Spleen (tissue), 11 donors: ENCODE measurements around the gene NSD2. TPM values are rescaled to one million over a fixed set of nuclear protein-coding genes. Genes with fewer than 3 reads are reported as not detected.

Experiments used
- DNase-seq: peaks from one replicate; pipeline ENCODE4 v3.0.0-alpha.2; 2020
- H3K27ac ChIP-seq, 8 donors: fragments of 200-600 bp; sonication (generic) in 7 of 8; 1 replicate in 4 of 8; 2 replicates in 4 of 8; pipeline versions ENCODE4 v1.5.0 to v1.8.0; 2016 to 2021; ENCODE audit warnings: inconsistent platforms in 4 of 8, mild to moderate bottlenecking in 4 of 8, moderate library complexity in 1 of 8
- H3K27me3 ChIP-seq, 7 donors: fragments of 200-600 bp; sonication (generic) in 6 of 7; replicated peaks in 1 of 7; 1 replicate in 4 of 7; 2 replicates in 3 of 7; pipeline versions ENCODE4 v1.5.0 to v1.8.0; 2016 to 2021; ENCODE audit warnings: inconsistent platforms in 3 of 7, mild to moderate bottlenecking in 1 of 7
- H3K36me3 ChIP-seq, 6 donors: fragments of 200-600 bp; sonication (generic) in 5 of 6; 1 replicate in 4 of 6; 2 replicates in 2 of 6; pipeline versions ENCODE4 v1.5.0 to v1.8.0; 2016 to 2021; ENCODE audit warnings: inconsistent platforms in 2 of 6
- H3K4me1 ChIP-seq, 6 donors: fragments of 200-600 bp; sonication (generic) in 5 of 6; 1 replicate in 3 of 6; 2 replicates in 3 of 6; pipeline versions ENCODE4 v1.5.0 to v1.8.0; 2016 to 2021; ENCODE audit warnings: inconsistent platforms in 3 of 6
- H3K4me3 ChIP-seq, 8 donors: fragments of 200-600 bp; sonication (generic) in 7 of 8; 1 replicate in 4 of 8; 2 replicates in 4 of 8; pipeline versions ENCODE4 v1.5.0 to v1.8.0; 2016 to 2021; ENCODE audit warnings: inconsistent platforms in 4 of 8, mild to moderate bottlenecking in 4 of 8, moderate library complexity in 2 of 8
- H3K9me3 ChIP-seq, 8 donors: fragments of 200-600 bp; sonication (generic) in 7 of 8; 1 replicate in 4 of 8; 2 replicates in 4 of 8; pipeline versions ENCODE4 v1.5.0 to v1.8.0; 2016 to 2021; ENCODE audit warnings: inconsistent platforms in 4 of 8
- POLR2A ChIP-seq, 3 donors: fragments of 450-650 bp; IDR thresholded peaks; one replicate each; pipeline ENCODE4 v1.5.1; 2017; ENCODE audit warnings: antibody characterized with exemption in 3 of 3, mild to moderate bottlenecking in 1 of 3
- POLR2AphosphoS5 ChIP-seq, 3 donors: sonication (generic); formaldehyde crosslinking; IDR thresholded peaks; one replicate each; pipeline ENCODE4 v1.5.1; 2017; ENCODE audit warnings: antibody characterized with exemption in 3 of 3
- WGBS, 5 donors: extraction: QIAGEN DNeasy Blood & Tissue Kit in 3 of 5; methylation state at CpG; one replicate each; pipeline versions ENCODE4 v1.1.5 to v1.1.7; 2013 to 2018; 5-methylcytosine and 5-hydroxymethylcytosine counted together
- intact Hi-C: fragments of 100-400 bp; cut with DNase I; formaldehyde crosslinking; loops from one replicate; pipeline ENCODE4 v1.15.0; 2023; ENCODE audit warnings: low total_unique reads
- polyA plus RNA-seq, 3 donors: library from polyadenylated mRNA; stranded (reverse); fragments of 200-250 nt; gene quantifications; one replicate each; pipeline ENCODE4 v1.2.1, GENCODE V29; 2013
- total RNA-seq, 7 donors: library from RNA; depleted of rRNA in 3 of 7; stranded (reverse); fragments of >200 nt in 3 of 7; fragmentation: NEBNext Ultra II Directional in 4 of 7; extraction: Animal tissue kit (Norgen Biotek cat#: 25700) in 4 of 7; gene quantifications; one replicate each; pipeline versions ENCODE4 v1.1.0 to v1.2.1, GENCODE V29; 2016 to 2021
- TF ChIP-seq, protein P1 (sequence below), 11 experiments: fragments of 200-600 bp in 7 of 11; fragments of 450-650 bp in 4 of 11; sonication (generic) in 4 of 11; IDR thresholded peaks in 8 of 11; conservative IDR thresholded peaks in 3 of 11; 1 replicate in 7 of 11; 2 replicates in 4 of 11; pipeline versions ENCODE4 v1.4.0 to v1.8.0; 2016 to 2021; ENCODE audit warnings: antibody characterized with exemption in 11 of 11, inconsistent platforms in 4 of 11, mild to moderate bottlenecking in 1 of 11
- donor health status: healthy with polysubstance abuse.
- donor health status: DM: no; HTN: no; CAD: no; lungs with moderate emphysema.
- donor health status: DM: no; HTN: no; CAD: no.
- donor health status: Bipolar disorder and iron deficiency.
- donor health status: healthy.
- donor health status: DM: no; HTN: no; CAD: no.
- donor health status: DM: yes; HTN: yes; CAD: no.

NSD2 gene
- total and polyA plus RNA-seq, 10 donors: 7.1 to 58.9 (median 47.8) TPM

DNA sequence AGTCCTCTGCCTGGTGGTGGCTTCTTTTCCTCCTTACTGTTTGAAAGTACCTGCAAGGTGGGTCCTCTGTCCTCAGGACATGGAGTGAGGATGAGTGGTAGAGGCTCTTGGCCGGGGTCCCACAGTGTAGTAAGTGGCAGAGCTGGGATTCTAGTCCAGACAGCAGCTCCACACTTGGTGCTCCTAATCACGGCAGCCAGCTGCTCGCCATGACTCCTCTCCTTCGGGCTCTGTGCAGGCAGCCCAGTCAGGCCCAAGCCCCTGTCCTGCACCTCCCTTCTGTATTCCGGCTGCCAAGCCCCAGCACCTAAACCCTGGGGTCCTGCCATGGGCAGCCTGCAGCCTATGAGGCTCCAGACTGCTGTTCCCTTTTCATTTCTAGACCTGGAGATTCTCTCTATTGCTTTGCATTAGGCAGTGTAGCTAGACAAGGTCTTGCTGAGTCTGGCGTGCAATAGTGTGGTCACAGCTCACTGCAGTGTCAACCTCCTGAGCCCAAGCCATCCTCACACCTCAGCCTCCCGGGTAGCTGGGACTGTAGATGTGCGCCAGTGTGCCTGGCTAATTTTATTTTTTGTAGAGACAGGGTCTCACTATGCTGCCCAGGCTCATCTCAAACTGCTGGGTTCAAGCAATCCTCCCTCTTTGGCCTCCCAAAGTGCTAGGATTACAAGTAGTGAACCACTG, 24.9 kb downstream of the NSD2 start:
- intact Hi-C loops: loop anchor here (5.0 kb wide), 1 partner anchor 149 kb away; no protein-coding TSS in a partner anchor
- Histone ChIP-seq H3K36me3 (peaks cover 0 to 38% (median 6%) of the 10 kb centered on the region in 6 donors), H3K9me3 (no peaks in the 10 kb centered on the region), H3K4me3 (no peak overlapping the region), H3K27me3 (no peaks in the 10 kb centered on the region), H3K4me1 (peaks cover 0 to 15% (median 8%) of the 10 kb centered on the region in 6 donors), H3K27ac (no peak overlapping the region)
- WGBS, 5 donors: 89 to 98% (median 93%) methylated on average over 8 of the region's 8 CpGs
- TF ChIP-seq POLR2AphosphoS5 (IDR thresholded peaks at IDR 0.05): no peak
- no peak for DNase-seq

GRCh38 chr4:1896658-1896991, 25.4 kb downstream of the NSD2 start:
- WGBS, 5 donors: 84 to 90% (median 85%) methylated on average over 6 of the region's 6 CpGs
- Histone ChIP-seq H3K4me1 (peaks cover 0 to 15% (median 8%) of the 10 kb centered on the region in 6 donors), H3K36me3 (peaks cover 0 to 43% (median 11%) of the 10 kb centered on the region in 6 donors), H3K4me3 (no peak overlapping the region), H3K9me3 (no peaks in the 10 kb centered on the region), H3K27ac (no peak overlapping the region), H3K27me3 (no peaks in the 10 kb centered on the region)
- intact Hi-C loops: loop anchor here (5.0 kb wide), 1 partner anchor 149 kb away; no protein-coding TSS in a partner anchor
- no peak for TF ChIP-seq POLR2A (IDR thresholded peaks at IDR 0.05)
- TF ChIP-seq, protein P1, sequence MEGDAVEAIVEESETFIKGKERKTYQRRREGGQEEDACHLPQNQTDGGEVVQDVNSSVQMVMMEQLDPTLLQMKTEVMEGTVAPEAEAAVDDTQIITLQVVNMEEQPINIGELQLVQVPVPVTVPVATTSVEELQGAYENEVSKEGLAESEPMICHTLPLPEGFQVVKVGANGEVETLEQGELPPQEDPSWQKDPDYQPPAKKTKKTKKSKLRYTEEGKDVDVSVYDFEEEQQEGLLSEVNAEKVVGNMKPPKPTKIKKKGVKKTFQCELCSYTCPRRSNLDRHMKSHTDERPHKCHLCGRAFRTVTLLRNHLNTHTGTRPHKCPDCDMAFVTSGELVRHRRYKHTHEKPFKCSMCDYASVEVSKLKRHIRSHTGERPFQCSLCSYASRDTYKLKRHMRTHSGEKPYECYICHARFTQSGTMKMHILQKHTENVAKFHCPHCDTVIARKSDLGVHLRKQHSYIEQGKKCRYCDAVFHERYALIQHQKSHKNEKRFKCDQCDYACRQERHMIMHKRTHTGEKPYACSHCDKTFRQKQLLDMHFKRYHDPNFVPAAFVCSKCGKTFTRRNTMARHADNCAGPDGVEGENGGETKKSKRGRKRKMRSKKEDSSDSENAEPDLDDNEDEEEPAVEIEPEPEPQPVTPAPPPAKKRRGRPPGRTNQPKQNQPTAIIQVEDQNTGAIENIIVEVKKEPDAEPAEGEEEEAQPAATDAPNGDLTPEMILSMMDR (IDR thresholded peaks at IDR 0.05 in 8 of 11, conservative IDR thresholded peaks at IDR 0.05 in 3 of 11): no peak
- TF ChIP-seq POLR2AphosphoS5 (IDR thresholded peaks at IDR 0.05): no peak
- DNase-seq: no peak

GRCh38 chr4:1898007-1898406, 26.8 kb downstream of the NSD2 start:
- peaks cover 0 to 48% (median 14%) of the 10 kb centered on the region in 6 donors for H3K36me3 ChIP-seq
- intact Hi-C loops: loop anchor here (5.0 kb wide), 1 partner anchor 151 kb away; no protein-coding TSS in a partner anchor
- WGBS, 5 donors: 95 to 98% (median 96%) methylated on average over 6 of the region's 6 CpGs
- H3K4me1 ChIP-seq: peaks cover 0 to 15% (median 8%) of the 10 kb centered on the region in 6 donors
- H3K4me3 ChIP-seq: no peak overlapping the region
- H3K27me3 ChIP-seq: no peaks in the 10 kb centered on the region
- H3K27ac ChIP-seq: no peak overlapping the region
- H3K9me3 ChIP-seq: no peaks in the 10 kb centered on the region
- peak; percentile 18 for DNase-seq
- TF ChIP-seq POLR2A (IDR thresholded peaks at IDR 0.05): no peak
- TF ChIP-seq, protein P1 (IDR thresholded peaks at IDR 0.05 in 8 of 11, conservative IDR thresholded peaks at IDR 0.05 in 3 of 11): no peak
- no peak for TF ChIP-seq POLR2AphosphoS5 (IDR thresholded peaks at IDR 0.05)

DNA sequence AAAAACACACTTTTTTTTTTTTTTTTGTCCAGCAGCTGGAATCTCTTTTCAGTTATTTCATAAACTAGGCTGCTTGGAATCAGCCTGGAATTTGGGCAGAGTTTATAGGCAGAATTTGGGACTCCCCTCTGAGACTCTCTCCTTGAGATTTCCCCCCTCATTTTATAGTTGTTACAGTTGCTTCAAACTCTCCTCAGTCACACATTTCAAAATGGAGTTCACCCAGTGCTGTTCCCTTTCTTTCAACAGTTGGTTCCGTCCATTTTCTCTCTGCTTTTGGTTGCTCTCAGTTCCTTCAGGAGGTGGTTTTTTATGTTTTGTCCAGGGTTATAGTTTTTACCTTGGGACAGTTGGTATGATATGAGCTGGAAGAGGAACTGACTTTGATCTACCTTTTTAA, 27.5 kb downstream of the NSD2 start:
- Histone ChIP-seq H3K9me3 (no peaks in the 10 kb centered on the region), H3K36me3 (peaks cover 0 to 48% (median 14%) of the 10 kb centered on the region in 6 donors), H3K27ac (no peak overlapping the region), H3K4me1 (peaks cover 0 to 15% (median 8%) of the 10 kb centered on the region in 6 donors), H3K27me3 (no peaks in the 10 kb centered on the region), H3K4me3 (no peak overlapping the region)
- TF ChIP-seq, protein P1 (IDR thresholded peaks at IDR 0.05 in 8 of 11, conservative IDR thresholded peaks at IDR 0.05 in 3 of 11): no peak
- TF ChIP-seq POLR2A (IDR thresholded peaks at IDR 0.05) (no peak), POLR2AphosphoS5 (IDR thresholded peaks at IDR 0.05) (no peak)
- 55 to 72% (median 59%) methylated on average over 1 of the region's 1 CpG for WGBS, 5 donors
- no peak for DNase-seq
- intact Hi-C loops: loop anchor here (5.0 kb wide), 1 partner anchor 151 kb away; no protein-coding TSS in a partner anchor
